Right kidney (tissue), 1 donor: ENCODE data around the gene AK2.
"Not testable (repeated sequence)": the region's sequence is repeated elsewhere in the genome, so short reads cannot be mapped to it uniquely, and the experiment has no call there.

Experiments used
- DNase-seq: peaks from one replicate; pipeline ENCODE4 v3.0.0-alpha.2; 2016

Gene AK2

GRCh38 chr1:33001282-33001681, 35.4 kb downstream of the AK2 start:
- no peak for DNase-seq

- DNase-seq, result no peak
These were observed 36.2 kb downstream of the AK2 start for GRCh38 chr1:33000427-33001026.

- no peak for DNase-seq
These were observed 37.7 kb downstream of the AK2 start for GRCh38 chr1:32998997-32999396.

GRCh38 chr1:32998064-32998463, 38.6 kb downstream of the AK2 start:
- no peak for DNase-seq

GRCh38 chr1:32997381-32997891, 39.2 kb downstream of the AK2 start:
- DNase-seq, result no peak

GRCh38 chr1:32993324-32993636, 43.4 kb downstream of the AK2 start:
- not testable (repeated sequence) for DNase-seq

- no peak for DNase-seq
These were observed 44.0 kb downstream of the AK2 start for GRCh38 chr1:32992489-32993323.

- DNase-seq, result no peak
These were observed 44.7 kb downstream of the AK2 start for GRCh38 chr1:32991819-32992488.

- DNase-seq, result no peak
These were observed 45.3 kb downstream of the AK2 start for GRCh38 chr1:32991386-32991785.

- no peak for DNase-seq
These were observed 45.8 kb downstream of the AK2 start for GRCh38 chr1:32990887-32991286.

- no peak for DNase-seq
These were observed 47.3 kb downstream of the AK2 start for GRCh38 chr1:32989160-32990050.

- no peak for DNase-seq
These were observed 48.0 kb downstream of the AK2 start for GRCh38 chr1:32988665-32989064.

- DNase-seq, result no peak
These were observed 51.5 kb downstream of the AK2 start for GRCh38 chr1:32985226-32985625.

- no peak for DNase-seq
These were observed 52.1 kb downstream of the AK2 start for GRCh38 chr1:32984455-32985171.

GRCh38 chr1:32984090-32984454, 52.6 kb downstream of the AK2 start:
- DNase-seq, result no peak

- no peak for DNase-seq
These were observed 53.7 kb downstream of the AK2 start for GRCh38 chr1:32983020-32983419.

GRCh38 chr1:32981003-32981901, 55.4 kb downstream of the AK2 start:
- no peak for DNase-seq

- no peak for DNase-seq
These were observed 56.6 kb downstream of the AK2 start for GRCh38 chr1:32980080-32980479.

- DNase-seq, result no peak
These were observed 57.8 kb downstream of the AK2 start for GRCh38 chr1:32978854-32979253.

GRCh38 chr1:32977546-32978087, 59.1 kb downstream of the AK2 start:
- DNase-seq, result no peak
